Parathyroid adenoma (tissue), 2 donors: ENCODE results near the gene ACSL6.

Source experiments
- H2AFZ ChIP-seq: fragments of 300-600 bp; sonication (generic); one replicate; pipeline ENCODE4 v1.7.0; 2017; ENCODE audit warnings: antibody characterized with exemption, mild to moderate bottlenecking
- H3K27ac ChIP-seq: fragments of 300-600 bp; sonication (generic); one replicate; pipeline ENCODE4 v1.7.0; 2017
- H3K27me3 ChIP-seq: fragments of 300-600 bp; sonication (generic); one replicate; pipeline ENCODE4 v1.7.0; 2017; ENCODE audit warnings: low read length; ENCODE audit not compliant: control insufficient read depth, insufficient read depth
- H3K36me3 ChIP-seq: fragments of 300-600 bp; sonication (generic); one replicate; pipeline ENCODE4 v1.7.0; 2017; ENCODE audit warnings: low read length; ENCODE audit not compliant: control insufficient read depth, insufficient read depth
- H3K4me1 ChIP-seq: fragments of 300-600 bp; sonication (generic); one replicate; pipeline ENCODE4 v1.7.0; 2017; ENCODE audit warnings: control low read depth
- H3K4me2 ChIP-seq: fragments of 300-600 bp; sonication (generic); one replicate; pipeline ENCODE4 v1.7.0; 2017; ENCODE audit warnings: low read length
- H3K4me3 ChIP-seq: fragments of 300-600 bp; sonication (generic); one replicate; pipeline ENCODE4 v1.7.0; 2017; ENCODE audit warnings: low read depth, low read length
- H3K79me2 ChIP-seq: fragments of 300-600 bp; sonication (generic); one replicate; pipeline ENCODE4 v1.7.0; 2017; ENCODE audit warnings: control low read depth
- H3K9ac ChIP-seq: fragments of 300-600 bp; sonication (generic); one replicate; pipeline ENCODE4 v1.7.0; 2017; ENCODE audit warnings: mild to moderate bottlenecking
- H3K9me3 ChIP-seq: fragments of 300-600 bp; sonication (generic); one replicate; pipeline ENCODE4 v1.7.0; 2017; ENCODE audit warnings: low read length; ENCODE audit not compliant: control insufficient read depth
- CTCF ChIP-seq: fragments of 300-600 bp; sonication (generic); IDR thresholded peaks from one replicate; pipeline ENCODE4 v1.7.0; 2017; ENCODE audit warnings: antibody characterized with exemption, mild to moderate bottlenecking
- donor health status: primary hyperparathyroidism.

ACSL6 gene

GRCh38 chr5:132003170-132003744 is 8.2 kb downstream of the ACSL6 start:
- no peaks in the 10 kb centered on the region for H3K9me3 ChIP-seq
- H3K4me3 ChIP-seq, result no peak overlapping the region
- no peak overlapping the region for H3K27ac ChIP-seq
- H3K9ac ChIP-seq, result no peak overlapping the region
- no peak overlapping the region for H2AFZ ChIP-seq
- no peaks in the 10 kb centered on the region for H3K27me3 ChIP-seq
- H3K36me3 ChIP-seq, result no peaks in the 10 kb centered on the region
- H3K4me1 ChIP-seq, result peaks cover 7% of the 10 kb centered on the region
- TF ChIP-seq CTCF, result no peak
- no peak overlapping the region for H3K4me2 ChIP-seq
- H3K79me2 ChIP-seq, result peaks cover 23% of the 10 kb centered on the region

- H3K27ac ChIP-seq, result no peak overlapping the region
- no peak overlapping the region for H3K4me3 ChIP-seq
- H3K4me1 ChIP-seq, result peaks cover 11% of the 10 kb centered on the region
Observed at GRCh38 chr5:132002757-132003156, 8.7 kb downstream of the ACSL6 start.

GRCh38 chr5:132001647-132002561 is 9.6 kb downstream of the ACSL6 start:
- TF ChIP-seq CTCF, result no peak
- no peak overlapping the region for H3K4me3 ChIP-seq
- H3K4me1 ChIP-seq, result peaks cover 11% of the 10 kb centered on the region
- H3K27me3 ChIP-seq, result no peaks in the 10 kb centered on the region
- H3K27ac ChIP-seq, result no peak overlapping the region
- no peaks in the 10 kb centered on the region for H3K9me3 ChIP-seq
- H3K4me2 ChIP-seq, result no peak overlapping the region
- H3K36me3 ChIP-seq, result no peaks in the 10 kb centered on the region
- no peak overlapping the region for H2AFZ ChIP-seq
- no peak overlapping the region for H3K9ac ChIP-seq
- peaks cover 18% of the 10 kb centered on the region for H3K79me2 ChIP-seq

More at GRCh38 chr5:132002757-132003156, 8.7 kb downstream of the ACSL6 start:
- H3K9me3 ChIP-seq, result no peaks in the 10 kb centered on the region
- no peak overlapping the region for H3K4me2 ChIP-seq
- no peak for TF ChIP-seq CTCF
- no peak overlapping the region for H2AFZ ChIP-seq
- no peaks in the 10 kb centered on the region for H3K36me3 ChIP-seq
- peaks cover 21% of the 10 kb centered on the region for H3K79me2 ChIP-seq
- H3K27me3 ChIP-seq, result no peaks in the 10 kb centered on the region
- no peak overlapping the region for H3K9ac ChIP-seq

- H3K9me3 ChIP-seq, result no peaks in the 10 kb centered on the region
- H3K79me2 ChIP-seq, result peaks cover 19% of the 10 kb centered on the region
- no peak overlapping the region for H3K27ac ChIP-seq
- no peak overlapping the region for H2AFZ ChIP-seq
- H3K27me3 ChIP-seq, result no peaks in the 10 kb centered on the region
- no peak overlapping the region for H3K4me2 ChIP-seq
- H3K4me1 ChIP-seq, result peaks cover 11% of the 10 kb centered on the region
- no peaks in the 10 kb centered on the region for H3K36me3 ChIP-seq
- no peak overlapping the region for H3K9ac ChIP-seq
- no peak for TF ChIP-seq CTCF
- no peak overlapping the region for H3K4me3 ChIP-seq
Observed at GRCh38 chr5:132000677-132001453, 10.6 kb downstream of the ACSL6 start.
